Keratinocyte (primary cell): ENCODE results near the gene CLTRN.

Experiments
- EZH2 ChIP-seq: IDR thresholded peaks from one replicate; pipeline ENCODE4 v1.6.1; 2012; ENCODE audit warnings: inconsistent platforms, mild to moderate bottlenecking, low read length, moderate library complexity
- TF ChIP-seq, protein P1 (sequence below), 3 experiments: IDR thresholded peaks in 1 of 3; conservative IDR thresholded peaks in 1 of 3; optimal IDR thresholded peaks in 1 of 3; 2 replicates in 2 of 3; 3 replicates in 1 of 3; pipeline versions ENCODE3 to v1.5.1; 2011; ENCODE audit warnings: low read length in 3 of 3, mild to moderate bottlenecking in 3 of 3, moderate library complexity in 2 of 3, control low read depth in 1 of 3, inconsistent platforms in 1 of 3; ENCODE audit not compliant: insufficient read depth in 2 of 3; ENCODE audit errors: extremely low read depth in 1 of 3

DNA sequence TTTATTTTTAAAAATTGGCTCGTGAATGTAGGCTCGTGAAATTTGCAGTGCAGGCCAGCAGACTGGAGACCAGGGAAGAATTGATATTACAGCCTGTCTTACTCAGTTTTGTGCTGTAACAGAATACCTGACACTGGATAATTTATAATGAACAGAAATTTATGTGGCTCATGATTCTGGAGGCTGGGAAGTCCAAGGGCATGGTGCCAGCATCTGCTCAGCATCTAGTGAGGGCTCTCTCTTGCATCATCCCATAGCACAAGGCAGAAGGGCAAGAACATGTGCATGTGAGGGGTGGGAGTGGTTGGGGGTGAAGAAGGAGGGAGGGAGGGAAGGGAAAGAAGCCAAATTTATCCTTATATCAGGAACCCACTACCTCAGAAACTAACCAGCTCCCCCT, 13.7 kb upstream of the CLTRN start:
- TF ChIP-seq, protein P1, sequence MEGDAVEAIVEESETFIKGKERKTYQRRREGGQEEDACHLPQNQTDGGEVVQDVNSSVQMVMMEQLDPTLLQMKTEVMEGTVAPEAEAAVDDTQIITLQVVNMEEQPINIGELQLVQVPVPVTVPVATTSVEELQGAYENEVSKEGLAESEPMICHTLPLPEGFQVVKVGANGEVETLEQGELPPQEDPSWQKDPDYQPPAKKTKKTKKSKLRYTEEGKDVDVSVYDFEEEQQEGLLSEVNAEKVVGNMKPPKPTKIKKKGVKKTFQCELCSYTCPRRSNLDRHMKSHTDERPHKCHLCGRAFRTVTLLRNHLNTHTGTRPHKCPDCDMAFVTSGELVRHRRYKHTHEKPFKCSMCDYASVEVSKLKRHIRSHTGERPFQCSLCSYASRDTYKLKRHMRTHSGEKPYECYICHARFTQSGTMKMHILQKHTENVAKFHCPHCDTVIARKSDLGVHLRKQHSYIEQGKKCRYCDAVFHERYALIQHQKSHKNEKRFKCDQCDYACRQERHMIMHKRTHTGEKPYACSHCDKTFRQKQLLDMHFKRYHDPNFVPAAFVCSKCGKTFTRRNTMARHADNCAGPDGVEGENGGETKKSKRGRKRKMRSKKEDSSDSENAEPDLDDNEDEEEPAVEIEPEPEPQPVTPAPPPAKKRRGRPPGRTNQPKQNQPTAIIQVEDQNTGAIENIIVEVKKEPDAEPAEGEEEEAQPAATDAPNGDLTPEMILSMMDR (optimal IDR thresholded peaks at IDR 0.05 in 1 of 3, IDR thresholded peaks at IDR 0.05 in 1 of 3, conservative IDR thresholded peaks at IDR 0.05 in 1 of 3; ENCODE audit: extremely low read depth in 1 of 3, insufficient read depth in 2 of 3, low read length in 3 of 3) = no peak
- no peak for TF ChIP-seq EZH2
